Measurements from ENCODE around the gene PLA2G7. TPM values are rescaled to one million over a fixed set of nuclear protein-coding genes. Genes with fewer than 3 reads are reported as not detected.

Gene PLA2G7
- total and polyA plus RNA-seq, 10 donors = 8.9 to 47.9 (median 22.0) TPM

- H3K9me3 ChIP-seq = no peaks in the 10 kb centered on the region
- intact Hi-C loops (cut with DNase I; ENCODE audit: low total_unique reads) = no loop called here
- no peaks in the 10 kb centered on the region for H3K4me1 ChIP-seq
- TF ChIP-seq POLR2AphosphoS5 (IDR thresholded peaks at IDR 0.05) (no peak), POLR2A (IDR thresholded peaks at IDR 0.05) (no peak)
- TF ChIP-seq, protein P1, sequence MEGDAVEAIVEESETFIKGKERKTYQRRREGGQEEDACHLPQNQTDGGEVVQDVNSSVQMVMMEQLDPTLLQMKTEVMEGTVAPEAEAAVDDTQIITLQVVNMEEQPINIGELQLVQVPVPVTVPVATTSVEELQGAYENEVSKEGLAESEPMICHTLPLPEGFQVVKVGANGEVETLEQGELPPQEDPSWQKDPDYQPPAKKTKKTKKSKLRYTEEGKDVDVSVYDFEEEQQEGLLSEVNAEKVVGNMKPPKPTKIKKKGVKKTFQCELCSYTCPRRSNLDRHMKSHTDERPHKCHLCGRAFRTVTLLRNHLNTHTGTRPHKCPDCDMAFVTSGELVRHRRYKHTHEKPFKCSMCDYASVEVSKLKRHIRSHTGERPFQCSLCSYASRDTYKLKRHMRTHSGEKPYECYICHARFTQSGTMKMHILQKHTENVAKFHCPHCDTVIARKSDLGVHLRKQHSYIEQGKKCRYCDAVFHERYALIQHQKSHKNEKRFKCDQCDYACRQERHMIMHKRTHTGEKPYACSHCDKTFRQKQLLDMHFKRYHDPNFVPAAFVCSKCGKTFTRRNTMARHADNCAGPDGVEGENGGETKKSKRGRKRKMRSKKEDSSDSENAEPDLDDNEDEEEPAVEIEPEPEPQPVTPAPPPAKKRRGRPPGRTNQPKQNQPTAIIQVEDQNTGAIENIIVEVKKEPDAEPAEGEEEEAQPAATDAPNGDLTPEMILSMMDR (IDR thresholded peaks at IDR 0.05 in 8 of 11, conservative IDR thresholded peaks at IDR 0.05 in 3 of 11) = no peak
- DNase-seq = no peak
- H3K27ac ChIP-seq = no peak overlapping the region
- H3K4me3 ChIP-seq = no peak overlapping the region
- WGBS, 5 donors = 91 to 95% (median 93%) methylated on average over 4 of the region's 4 CpGs
- no peaks in the 10 kb centered on the region for H3K36me3 ChIP-seq
- H3K27me3 ChIP-seq (replicated peaks in 1 of 7) = peaks cover 0 to 15% (median 9%) of the 10 kb centered on the region in 7 donors
Measured at GRCh38 chr6:46741910-46742309, 6.7 kb upstream of the PLA2G7 start.

GRCh38 chr6:46741482-46741881 lies 6.3 kb upstream of the PLA2G7 start:
- Histone ChIP-seq H3K27me3 (replicated peaks in 1 of 7) (peaks cover 0 to 19% (median 12%) of the 10 kb centered on the region in 7 donors), H3K9me3 (no peaks in the 10 kb centered on the region), H3K27ac (no peak overlapping the region), H3K36me3 (no peaks in the 10 kb centered on the region), H3K4me3 (no peak overlapping the region), H3K4me1 (no peaks in the 10 kb centered on the region)
- intact Hi-C loops (cut with DNase I; ENCODE audit: low total_unique reads) = no loop called here
- DNase-seq = no peak
- 62 to 97% (median 91%) methylated on average over 2 of the region's 2 CpGs for WGBS, 5 donors
- TF ChIP-seq POLR2AphosphoS5 (IDR thresholded peaks at IDR 0.05) (no peak), POLR2A (IDR thresholded peaks at IDR 0.05) (no peak)
- TF ChIP-seq, protein P1 (IDR thresholded peaks at IDR 0.05 in 8 of 11, conservative IDR thresholded peaks at IDR 0.05 in 3 of 11) = no peak

- Histone ChIP-seq H3K4me3 (no peak overlapping the region), H3K4me1 (peaks cover 0 to 15% (median 11%) of the 10 kb centered on the region in 6 donors), H3K36me3 (no peaks in the 10 kb centered on the region), H3K27me3 (replicated peaks in 1 of 7) (peaks cover 0 to 61% (median 30%) of the 10 kb centered on the region in 7 donors), H3K9me3 (no peaks in the 10 kb centered on the region), H3K27ac (no peak overlapping the region)
- DNase-seq = no peak
- intact Hi-C loops (cut with DNase I; ENCODE audit: low total_unique reads) = no loop called here
- TF ChIP-seq, protein P1 (IDR thresholded peaks at IDR 0.05 in 8 of 11, conservative IDR thresholded peaks at IDR 0.05 in 3 of 11) = no peak
- TF ChIP-seq POLR2AphosphoS5 (IDR thresholded peaks at IDR 0.05) (no peak), POLR2A (IDR thresholded peaks at IDR 0.05) (no peak)
Measured at GRCh38 chr6:46736906-46737305, 1.7 kb upstream of the PLA2G7 start.

DNA sequence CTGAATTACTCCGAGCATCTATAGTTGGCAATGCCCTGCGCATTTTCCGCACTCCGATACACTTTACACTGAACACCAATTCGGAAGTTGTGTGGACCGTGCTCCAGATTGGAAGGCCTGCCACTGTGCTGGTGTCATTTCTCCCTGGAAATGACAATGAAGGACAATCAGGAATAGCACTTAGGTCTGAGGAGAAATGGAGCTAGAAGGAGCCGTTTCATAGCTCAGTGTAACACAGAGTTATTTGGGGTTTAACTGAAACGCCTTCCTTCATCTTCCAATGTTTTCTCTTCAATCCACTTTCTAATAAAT lies 501 bp upstream of the PLA2G7 start:
- H3K4me1 ChIP-seq = peaks cover 0 to 15% (median 11%) of the 10 kb centered on the region in 6 donors
- peaks cover 0 to 64% (median 30%) of the 10 kb centered on the region in 7 donors for H3K27me3 ChIP-seq (replicated peaks in 1 of 7)
- no peaks in the 10 kb centered on the region for H3K36me3 ChIP-seq
- peak overlapping the region in 5 of 8 donors; percentile 49 to 81 (median 76) for H3K27ac ChIP-seq
- no peaks in the 10 kb centered on the region for H3K9me3 ChIP-seq
- TF ChIP-seq POLR2A (IDR thresholded peaks at IDR 0.05) (no peak), POLR2AphosphoS5 (IDR thresholded peaks at IDR 0.05) (no peak)
- TF ChIP-seq, protein P1 (IDR thresholded peaks at IDR 0.05 in 8 of 11, conservative IDR thresholded peaks at IDR 0.05 in 3 of 11) = no peak
- no peak for DNase-seq
- WGBS, 5 donors = 27 to 41% (median 29%) methylated on average over 8 of the region's 8 CpGs
- H3K4me3 ChIP-seq = peak overlapping the region in 6 of 8 donors; percentile 32 to 65 (median 46)
- intact Hi-C loops (cut with DNase I; ENCODE audit: low total_unique reads) = no loop called here
